HG03469 (cell line): Measurements from ENCODE around the gene PRDX2.

Experiments
- ATAC-seq: cut with Tn5 transposase; IDR thresholded peaks from one replicate; pipeline ENCODE4 v1.9.1; 2021; ENCODE audit warnings: mild to moderate bottlenecking, moderate library complexity, moderate number of reproducible peaks; ENCODE audit not compliant: unreplicated experiment

PRDX2 gene

DNA sequence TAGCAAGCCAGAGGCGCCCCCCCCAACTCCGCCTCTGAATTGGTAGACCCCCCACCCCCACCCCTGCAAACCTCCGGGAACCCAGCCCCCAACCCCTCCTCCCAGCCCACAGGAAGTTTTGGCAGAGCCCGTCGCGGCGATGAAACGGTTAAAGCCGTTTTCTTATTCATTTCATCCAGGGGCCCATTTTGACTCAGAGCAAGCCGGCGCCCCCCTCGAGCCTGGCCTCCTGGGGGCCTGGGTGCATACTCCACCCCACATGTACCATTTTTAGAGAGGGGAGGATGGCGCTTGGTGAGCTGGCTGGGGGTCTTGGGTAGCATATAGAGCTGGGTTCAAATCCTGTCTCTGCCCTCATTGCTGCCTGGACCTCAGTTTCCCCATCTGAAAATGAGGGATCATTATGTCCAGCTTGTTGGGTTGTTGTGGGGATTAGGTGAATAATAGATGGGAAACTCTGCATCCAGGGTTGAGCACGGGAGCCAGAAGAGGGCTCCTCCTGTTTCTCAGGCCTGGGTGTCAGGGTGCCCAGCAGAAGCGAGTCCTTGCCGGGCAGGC lies 18.2 kb downstream of the PRDX2 start:
- no peak for ATAC-seq

DNA sequence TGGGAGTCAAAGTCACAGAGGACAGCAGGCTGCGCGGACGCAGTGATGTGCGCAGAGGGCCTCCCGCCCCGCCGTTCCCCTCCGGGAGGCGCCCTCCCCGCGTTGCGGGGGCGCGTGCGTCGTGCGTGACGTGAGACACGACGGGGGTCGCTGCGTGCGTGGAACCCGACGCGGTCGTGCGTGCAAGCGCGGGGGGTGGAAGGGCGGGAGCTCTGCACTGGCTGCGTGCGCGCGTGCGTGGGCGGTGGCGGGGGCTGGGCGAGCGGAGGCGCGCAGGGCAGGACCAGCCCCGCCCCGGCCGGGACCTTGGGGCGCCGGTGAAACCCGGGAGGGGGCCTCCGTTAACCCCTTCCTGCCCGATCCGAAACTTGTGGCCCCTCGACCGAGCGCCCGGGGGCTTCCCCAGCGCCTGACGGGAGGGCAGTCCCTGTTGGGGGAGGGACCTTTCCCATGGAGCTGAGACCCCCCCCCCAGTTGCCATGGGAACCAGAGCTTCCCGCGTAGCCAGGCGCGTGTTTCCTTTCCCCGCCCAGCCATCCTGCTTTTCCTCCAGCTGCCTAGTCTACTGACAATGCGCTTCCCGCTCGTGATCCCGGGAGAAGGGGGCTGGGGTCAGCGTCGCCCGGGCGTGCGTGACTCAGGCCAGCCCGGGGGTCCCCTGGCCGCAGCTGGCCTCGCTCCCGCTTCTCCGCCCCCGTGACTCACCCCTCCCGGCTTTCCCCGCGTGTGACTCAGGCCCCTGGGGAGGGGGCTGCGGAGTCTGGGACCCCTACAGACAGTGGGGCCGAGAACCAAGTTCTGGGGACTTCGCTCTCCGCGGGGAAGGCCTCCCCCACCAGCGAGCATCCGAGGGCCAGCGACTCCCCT lies 18.9 kb downstream of the PRDX2 start:
- ATAC-seq, result no peak

DNA sequence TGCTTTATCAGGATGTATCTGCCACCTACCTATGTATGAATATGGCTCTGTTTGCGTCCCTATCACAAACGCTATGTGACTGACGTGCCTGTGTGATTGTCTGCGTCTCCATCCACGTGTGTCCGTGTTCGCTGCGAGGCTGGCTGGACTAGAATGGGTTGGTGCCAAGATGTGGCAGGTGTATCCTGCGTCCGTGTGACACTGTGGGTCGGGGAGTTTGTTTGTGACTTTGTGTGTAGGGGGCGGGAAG lies 19.5 kb downstream of the PRDX2 start:
- no peak for ATAC-seq

DNA sequence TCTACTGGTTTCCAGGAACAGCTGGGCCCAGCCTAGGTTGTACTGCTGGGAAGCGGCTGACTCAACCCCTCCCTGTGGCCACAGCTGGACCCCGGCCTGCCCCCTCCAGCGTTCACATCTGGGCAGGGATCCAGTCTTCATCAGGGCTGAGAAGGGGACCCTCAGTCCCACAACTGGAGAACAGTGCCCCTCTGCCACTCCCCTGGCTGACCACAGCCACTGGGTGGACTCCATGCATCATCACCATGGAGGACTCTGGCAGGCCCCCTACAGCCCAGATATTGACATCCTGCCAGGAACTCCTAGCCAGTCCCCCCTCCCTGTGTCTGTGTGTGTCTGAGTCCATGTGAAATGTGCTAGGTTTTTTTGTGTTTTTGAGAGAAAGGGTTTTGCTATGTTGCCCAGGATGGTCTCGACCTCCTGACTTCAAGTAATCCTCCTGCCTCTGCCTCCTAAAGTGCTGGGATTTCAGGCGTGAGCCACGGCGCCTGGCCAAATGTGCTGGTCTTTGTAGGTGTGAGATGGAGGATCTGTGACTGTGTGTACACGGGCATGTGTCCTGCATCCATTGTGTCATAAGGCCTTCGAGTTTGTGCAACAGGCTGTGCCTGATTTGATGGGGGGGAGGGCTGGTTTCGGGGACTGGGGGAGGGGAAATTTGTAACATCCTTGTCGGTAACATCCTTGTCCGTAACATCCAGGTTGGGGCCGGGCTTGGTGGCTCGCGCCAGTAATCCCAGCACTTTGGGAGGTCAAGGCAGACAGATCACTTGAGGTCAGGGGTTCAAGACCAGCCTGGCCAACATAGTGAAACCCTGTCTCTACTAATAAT lies 22.2 kb downstream of the PRDX2 start:
- no peak for ATAC-seq

DNA sequence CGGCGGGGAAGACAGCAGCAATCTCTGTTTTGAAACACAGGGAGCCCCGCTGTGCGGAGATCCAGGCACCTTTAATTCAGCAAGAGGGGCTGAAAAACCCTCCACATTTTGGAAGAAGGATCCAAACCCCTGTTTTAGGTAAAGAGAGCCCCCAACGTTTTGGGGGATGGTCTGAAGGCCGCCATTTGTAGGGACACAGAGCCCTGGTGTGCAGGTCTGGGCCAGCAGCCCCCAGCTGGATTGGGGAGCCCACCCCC lies 22.8 kb downstream of the PRDX2 start:
- ATAC-seq, result no peak

DNA sequence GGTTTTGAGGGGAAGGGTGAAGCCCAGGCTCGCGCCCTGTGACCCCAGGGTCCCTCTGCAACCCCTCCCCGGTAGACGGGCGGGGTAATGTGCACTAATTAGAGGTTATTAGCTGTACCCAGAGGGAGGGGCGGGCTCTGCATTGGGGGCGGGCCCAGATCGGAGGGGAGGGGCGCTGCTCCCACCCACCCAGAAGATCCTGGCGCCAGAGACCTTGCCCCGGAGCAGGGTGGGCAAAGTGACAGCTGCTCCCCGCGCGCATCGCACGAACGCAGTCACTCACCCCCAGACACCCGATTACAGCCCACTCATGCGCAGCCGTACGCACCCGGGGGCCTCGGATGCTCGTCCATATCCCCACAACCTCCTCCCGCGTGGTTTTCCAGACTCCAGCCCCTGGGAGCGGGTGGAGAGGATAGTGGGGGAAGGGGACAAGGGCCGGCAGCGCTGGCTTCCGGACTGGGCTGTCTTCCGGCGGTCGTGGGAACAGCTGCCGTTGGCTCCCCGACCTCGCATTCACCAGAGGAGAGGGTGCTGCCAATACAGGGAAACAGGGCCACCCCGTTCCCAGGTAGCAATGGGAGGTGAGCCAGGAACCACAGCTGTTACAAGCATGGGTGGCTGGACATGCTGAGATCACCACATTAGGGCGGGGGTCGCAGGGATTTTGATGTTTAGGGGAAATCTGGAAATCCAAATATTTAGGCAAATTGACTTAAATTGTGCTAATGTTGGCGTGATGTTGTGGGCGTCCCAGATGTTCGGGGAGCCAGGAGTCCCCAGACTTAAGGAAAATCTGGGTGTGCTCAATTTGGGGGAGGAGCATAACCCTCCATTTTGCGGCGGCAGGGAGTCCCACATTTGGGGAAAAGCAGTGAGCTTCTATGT lies 23.3 kb downstream of the PRDX2 start:
- ATAC-seq, result no peak

DNA sequence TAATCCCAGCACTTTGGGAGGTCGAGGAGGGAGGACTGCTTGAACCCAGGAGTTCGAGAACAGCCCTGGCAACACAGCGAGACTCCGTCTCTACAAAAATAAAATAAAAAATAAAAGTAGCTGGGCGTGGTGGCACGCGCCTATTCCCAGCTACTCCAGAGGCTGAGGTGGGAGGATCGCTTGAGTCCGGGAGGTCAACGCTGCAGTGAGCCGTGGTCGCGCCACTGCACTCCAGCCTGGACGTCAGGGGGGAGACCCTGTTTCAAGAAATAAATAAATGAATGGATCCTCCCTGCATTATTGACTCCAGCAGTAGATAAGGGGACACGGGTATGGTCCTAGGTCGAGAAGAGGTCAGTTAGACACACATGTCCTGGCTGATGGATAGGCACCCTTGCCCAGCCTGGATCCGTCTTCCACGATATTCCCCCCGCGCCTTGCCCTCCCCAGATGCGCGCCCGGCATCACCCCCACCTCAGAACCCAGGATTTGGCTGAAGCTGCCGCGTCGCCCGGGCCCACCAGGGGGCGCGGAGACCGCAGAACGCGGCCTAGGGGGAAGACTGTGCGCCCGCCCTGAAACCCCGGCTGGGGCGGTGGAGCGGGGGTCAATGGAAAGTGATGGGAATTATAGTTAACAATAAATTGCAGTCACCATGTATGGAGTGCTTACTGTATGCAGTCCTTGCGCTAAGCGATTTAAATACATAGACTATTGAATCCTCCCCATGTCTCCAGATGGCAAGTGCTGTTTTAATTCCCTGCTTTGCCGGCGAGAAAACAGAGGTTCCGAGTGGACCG lies 24.2 kb downstream of the PRDX2 start:
- no peak for ATAC-seq

DNA sequence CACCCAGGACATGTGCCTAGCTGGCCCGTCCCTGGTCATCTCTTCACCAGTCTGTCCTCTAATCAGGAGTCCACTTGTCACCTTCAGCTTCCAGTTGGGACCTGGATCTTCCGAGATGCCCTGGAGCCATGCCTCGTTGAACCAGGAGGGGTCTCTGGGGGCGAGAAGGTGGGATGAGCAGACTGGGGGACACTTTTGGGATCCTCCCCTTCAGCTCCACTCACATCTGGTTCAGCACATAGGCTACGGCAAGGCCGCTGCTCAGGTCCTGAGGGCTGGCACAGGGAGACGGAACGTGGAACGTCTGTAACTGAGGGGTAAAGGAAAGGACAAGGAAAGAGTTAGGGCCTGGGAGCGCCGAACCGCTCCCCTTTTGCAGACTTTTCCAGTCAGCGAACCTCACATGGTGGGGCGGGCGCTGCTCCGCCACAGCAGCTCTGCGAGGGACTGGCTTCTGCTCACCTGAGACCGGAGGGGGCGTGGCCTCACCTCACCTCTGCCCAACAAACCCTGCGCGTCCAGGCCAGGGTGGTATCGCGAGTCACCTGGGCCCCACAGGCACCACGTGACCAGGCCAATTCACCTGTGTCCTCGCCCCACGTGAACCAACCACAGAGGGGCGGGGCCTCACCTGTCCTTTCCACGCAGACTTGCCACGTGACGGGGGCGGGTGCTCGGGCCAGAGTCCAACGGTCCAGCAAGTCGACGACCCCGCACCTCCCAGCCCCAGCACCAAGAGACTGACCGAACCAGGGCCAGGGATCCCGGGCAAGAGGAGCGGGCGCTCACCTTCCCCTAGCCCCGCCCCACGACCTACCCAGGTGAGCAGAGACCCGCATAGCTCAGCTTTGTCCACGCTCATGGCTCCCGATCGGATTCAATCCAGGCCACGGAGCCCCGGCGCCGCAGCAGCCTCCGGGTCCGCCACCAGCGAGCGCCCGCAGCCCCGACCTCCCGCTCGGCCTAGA lies 26.7 kb downstream of the PRDX2 start, which contains the start of gene HOOK2:
HOOK2 (minus strand) TSS at position 965 of the 968 bp plus-strand sequence; CDS start at position 862, 103 bp downstream.
- ATAC-seq, result no peak

DNA sequence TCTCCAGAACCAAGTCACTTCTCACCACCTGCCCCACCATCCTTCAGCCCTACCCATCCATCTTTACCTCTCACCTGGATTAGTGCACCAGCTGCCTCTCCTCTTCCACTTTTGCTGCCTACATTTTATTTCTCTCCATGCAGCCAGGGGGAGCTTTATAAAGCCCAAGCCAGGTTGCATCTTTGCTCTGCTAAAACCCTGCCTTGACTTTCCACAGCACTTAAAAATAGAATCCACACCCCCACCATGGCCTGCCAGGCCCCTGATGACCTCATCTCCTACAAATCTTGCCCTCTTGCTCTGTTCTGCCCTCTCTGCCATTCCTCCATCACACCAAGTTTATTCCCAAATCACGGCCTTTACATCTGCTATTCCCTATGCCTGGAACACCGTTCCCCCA lies 28.0 kb downstream of the PRDX2 start:
- no peak for ATAC-seq

DNA sequence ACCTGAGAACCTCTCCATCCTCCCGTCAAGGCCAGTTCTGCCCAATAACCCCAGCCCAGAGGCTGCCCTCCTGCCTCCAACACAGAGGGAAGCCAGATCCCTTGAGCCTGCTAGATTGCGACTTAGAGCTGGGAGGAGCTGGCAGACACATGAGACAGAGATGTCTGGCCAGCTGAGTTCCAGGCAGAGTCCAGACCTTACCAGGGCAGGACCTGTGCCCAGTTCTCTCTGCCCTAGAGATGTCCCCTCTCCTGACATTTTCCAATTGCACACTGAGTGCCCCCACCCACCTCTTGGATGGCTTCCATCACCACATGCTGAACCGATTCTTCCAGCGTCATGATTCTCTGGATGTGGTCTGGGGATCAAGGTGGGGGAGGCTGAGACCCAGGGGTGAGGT lies 29.3 kb downstream of the PRDX2 start:
- ATAC-seq, result no peak

DNA sequence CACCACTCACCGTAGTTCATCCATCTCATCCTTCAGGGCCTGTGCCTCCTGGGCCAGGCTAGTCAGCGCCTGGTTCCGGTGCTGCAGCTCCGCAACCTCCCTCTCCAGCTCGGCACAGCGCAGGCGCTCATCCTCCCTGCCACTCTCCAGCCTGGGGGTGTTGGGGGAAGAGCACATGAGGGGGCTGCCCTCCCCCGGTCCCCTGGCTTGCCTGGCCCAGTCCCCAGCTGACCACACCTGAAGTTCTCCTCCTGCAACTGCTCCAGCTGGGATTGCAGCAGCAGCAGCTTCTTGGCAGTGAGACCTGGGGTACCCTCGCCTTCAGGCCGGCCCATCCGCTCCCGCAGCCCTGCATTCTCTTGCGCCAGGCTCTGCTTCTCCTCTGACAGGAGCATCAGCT lies 30.7 kb downstream of the PRDX2 start:
- no peak for ATAC-seq

DNA sequence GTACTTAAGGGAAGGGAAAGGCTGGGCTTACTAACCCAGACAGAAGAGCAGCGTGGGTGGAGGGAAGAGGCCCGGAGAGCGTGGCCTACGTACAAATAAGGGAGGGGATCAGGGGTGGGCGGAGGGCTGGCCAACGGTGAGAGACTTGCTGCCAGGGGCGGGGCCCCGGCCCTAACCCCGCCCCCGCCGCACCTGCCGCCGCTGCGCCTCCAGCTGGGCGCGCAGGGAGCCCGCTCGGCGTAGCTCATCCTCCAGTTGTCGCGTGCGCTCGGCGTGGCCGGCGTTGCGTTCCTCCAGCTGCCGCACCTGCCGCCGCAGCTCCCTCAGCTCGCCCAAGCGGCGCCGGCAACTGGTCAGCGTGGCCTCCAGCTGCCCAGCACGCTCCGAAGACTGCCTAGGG lies 31.9 kb downstream of the PRDX2 start:
- no peak for ATAC-seq

DNA sequence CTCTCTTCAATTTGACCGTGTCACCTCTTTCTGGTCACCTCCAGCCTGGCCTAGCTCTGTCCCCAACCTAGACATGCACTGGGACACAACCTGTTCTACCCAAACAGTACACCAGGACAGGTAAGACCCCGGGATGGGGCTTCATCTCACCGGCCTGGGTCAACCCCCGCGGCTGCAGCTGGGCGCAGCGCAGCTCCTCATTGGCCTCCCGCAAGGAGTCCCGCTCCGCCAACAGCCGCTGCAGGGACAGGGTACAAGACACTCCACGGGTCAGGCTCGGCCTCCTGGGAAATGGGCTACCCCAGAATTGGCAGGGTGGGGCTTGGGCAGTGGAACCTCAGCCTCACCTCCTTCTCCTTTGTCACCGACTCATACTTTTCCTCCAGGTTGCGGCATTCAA lies 33.9 kb downstream of the PRDX2 start:
- ATAC-seq, result no peak

DNA sequence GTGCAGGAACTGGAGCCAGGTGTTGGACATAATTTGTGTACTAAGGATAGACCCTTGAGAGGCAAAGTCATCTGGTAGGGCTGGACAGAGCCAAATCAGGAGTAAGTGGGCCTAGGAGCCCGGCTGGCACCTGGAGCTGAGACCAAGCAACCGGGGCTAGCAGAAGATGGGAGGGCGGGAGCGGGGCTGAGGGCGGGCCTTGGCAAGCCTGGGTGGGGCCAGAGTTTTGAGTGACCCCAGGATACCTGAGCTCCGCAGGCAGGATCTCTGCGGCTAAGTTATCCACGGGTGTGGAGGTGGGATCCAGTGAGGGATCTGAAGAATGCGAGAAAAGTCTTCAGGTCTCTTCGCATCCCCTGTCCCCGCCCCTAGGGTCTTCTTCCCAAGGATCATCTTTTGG lies 34.5 kb downstream of the PRDX2 start:
- no peak for ATAC-seq

DNA sequence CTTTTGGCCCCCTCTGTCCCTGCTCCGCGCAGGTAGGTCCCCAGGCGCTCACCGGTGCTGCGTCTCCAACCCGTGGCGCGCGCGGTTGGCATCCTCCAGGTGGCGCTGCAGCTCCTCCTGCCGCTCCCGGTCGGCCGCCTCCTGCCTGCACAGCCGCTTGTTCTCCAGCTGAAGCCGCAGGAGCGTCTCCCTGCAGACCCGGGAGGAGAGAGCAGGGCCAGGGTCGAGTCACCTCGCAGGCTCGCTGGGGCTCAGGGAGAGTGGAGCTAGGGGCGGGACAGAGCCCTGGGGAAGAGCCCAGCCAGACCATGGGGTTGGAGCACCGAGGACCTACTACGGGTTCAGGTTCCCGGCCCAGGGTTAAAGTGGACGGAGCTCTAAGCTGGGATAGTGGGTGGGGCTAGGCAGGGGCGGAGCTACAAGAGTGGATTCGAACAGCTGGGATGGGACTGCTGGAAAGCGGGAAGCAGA lies 35.5 kb downstream of the PRDX2 start:
- no peak for ATAC-seq

DNA sequence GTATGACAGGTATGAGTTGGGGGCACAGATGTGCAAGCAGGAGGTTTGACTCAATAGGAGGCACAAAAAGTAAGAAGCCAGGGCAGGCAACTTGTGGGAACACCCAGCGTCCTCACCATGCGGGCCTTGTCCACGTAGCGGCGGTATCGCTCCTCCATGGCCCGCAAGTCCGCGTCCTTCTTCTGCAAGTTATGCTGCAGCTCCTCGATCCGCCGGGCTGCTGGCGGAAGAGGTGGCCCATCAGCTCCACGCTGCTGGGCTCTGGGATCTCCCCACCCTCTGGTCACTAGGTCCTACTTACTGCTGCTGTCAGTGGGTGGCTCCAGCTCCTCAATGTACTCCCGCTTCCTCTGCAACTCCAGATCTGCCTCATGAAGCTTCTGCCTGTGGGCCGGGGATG lies 36.9 kb downstream of the PRDX2 start:
- ATAC-seq, result no peak

DNA sequence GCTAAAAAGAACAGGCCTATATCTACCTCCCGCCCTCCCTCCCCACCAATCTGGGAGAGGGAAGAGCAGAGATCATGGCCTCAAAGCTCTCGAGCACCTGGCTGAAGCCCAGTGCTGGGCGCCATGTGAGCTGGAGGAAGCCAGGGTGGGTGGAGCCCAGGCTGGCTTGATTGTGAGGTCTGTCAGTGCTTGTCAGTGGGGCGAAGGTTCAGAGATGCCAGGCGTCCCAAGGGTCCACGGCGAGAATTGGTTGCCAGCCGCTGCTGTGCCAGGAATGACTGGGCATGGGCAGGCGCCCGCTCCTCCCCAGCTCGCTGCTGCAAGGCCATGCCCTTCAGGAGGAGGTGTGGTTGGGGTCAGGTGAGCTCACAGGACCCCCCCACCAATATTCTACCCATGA lies 38.5 kb downstream of the PRDX2 start:
- ATAC-seq, result no peak

DNA sequence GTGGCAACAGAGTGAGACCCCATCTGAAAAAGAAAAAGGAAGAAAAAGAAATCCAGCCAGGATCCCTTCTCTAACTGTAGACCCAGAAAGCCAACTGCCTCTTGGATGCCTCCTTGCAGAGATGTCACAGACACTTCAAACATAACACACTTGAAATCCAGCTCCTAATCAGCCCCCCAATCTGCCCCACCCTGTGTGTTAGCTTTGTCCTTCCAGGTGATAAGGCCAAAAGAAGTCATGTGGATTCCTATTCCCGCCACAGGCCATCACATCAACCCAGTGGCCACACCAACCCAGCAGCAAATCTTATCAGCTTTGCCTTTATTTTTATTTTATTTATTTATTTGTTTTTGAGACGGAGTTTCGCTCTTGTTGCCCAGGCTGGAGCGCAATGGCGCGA lies 41.9 kb downstream of the PRDX2 start:
- no peak for ATAC-seq
